ENCODE measurements around the gene ADAMTS2.
"Not testable (repeated sequence)": the region's sequence is repeated elsewhere in the genome, so short reads cannot be mapped to it uniquely, and the experiment has no call there.

ADAMTS2 gene

GRCh38 chr5:179217356-179217755 is 127.9 kb downstream of the ADAMTS2 start:
- H3K36me3 Mint-ChIP-seq (ENCODE audit: low read depth) = no peaks in the 10 kb centered on the region
- H3K4me1 Mint-ChIP-seq = peaks cover 39% of the 10 kb centered on the region
- peaks cover 3% of the 10 kb centered on the region for H3K27me3 Mint-ChIP-seq (ENCODE audit: low read depth, poor library complexity)
- no peak for DNase-seq
- no peak overlapping the region for H3K27ac Mint-ChIP-seq
- H3K9me3 Mint-ChIP-seq = no peaks in the 10 kb centered on the region
- no peak overlapping the region for H3K4me3 Mint-ChIP-seq
- TF ChIP-seq CTCF (IDR thresholded peaks at IDR 0.05) = no peak

- not testable (repeated sequence) for H3K9me3 Mint-ChIP-seq; DNase-seq; H3K27ac Mint-ChIP-seq; H3K36me3 Mint-ChIP-seq (ENCODE audit: low read depth); H3K27me3 Mint-ChIP-seq (ENCODE audit: low read depth, poor library complexity); H3K4me3 Mint-ChIP-seq
- peaks cover 35% of the 10 kb centered on the region for H3K4me1 Mint-ChIP-seq
Observed at GRCh38 chr5:179216381-179216780, 128.9 kb downstream of the ADAMTS2 start.

- no peak for DNase-seq
- peaks cover 7% of the 10 kb centered on the region for H3K27me3 Mint-ChIP-seq (ENCODE audit: low read depth, poor library complexity)
- no peak overlapping the region for H3K27ac Mint-ChIP-seq
- peaks cover 35% of the 10 kb centered on the region for H3K4me1 Mint-ChIP-seq
- H3K36me3 Mint-ChIP-seq (ENCODE audit: low read depth) = no peaks in the 10 kb centered on the region
- TF ChIP-seq CTCF (IDR thresholded peaks at IDR 0.05) = no peak
- no peaks in the 10 kb centered on the region for H3K9me3 Mint-ChIP-seq
- H3K4me3 Mint-ChIP-seq = no peak overlapping the region
Observed at GRCh38 chr5:179215576-179215975, 129.7 kb downstream of the ADAMTS2 start.

GRCh38 chr5:179214678-179215077 is 130.6 kb downstream of the ADAMTS2 start:
- H3K4me3 Mint-ChIP-seq = no peak overlapping the region
- H3K9me3 Mint-ChIP-seq = no peaks in the 10 kb centered on the region
- no peak overlapping the region for H3K27ac Mint-ChIP-seq
- peaks cover 7% of the 10 kb centered on the region for H3K27me3 Mint-ChIP-seq (ENCODE audit: low read depth, poor library complexity)
- no peak for TF ChIP-seq CTCF (IDR thresholded peaks at IDR 0.05)
- no peak for DNase-seq
- H3K4me1 Mint-ChIP-seq = peaks cover 37% of the 10 kb centered on the region
- no peaks in the 10 kb centered on the region for H3K36me3 Mint-ChIP-seq (ENCODE audit: low read depth)

- H3K9me3 Mint-ChIP-seq = no peaks in the 10 kb centered on the region
- H3K4me1 Mint-ChIP-seq = peaks cover 22% of the 10 kb centered on the region
- TF ChIP-seq CTCF (IDR thresholded peaks at IDR 0.05) = no peak
- no peak overlapping the region for H3K27ac Mint-ChIP-seq
- H3K36me3 Mint-ChIP-seq (ENCODE audit: low read depth) = no peaks in the 10 kb centered on the region
- H3K27me3 Mint-ChIP-seq (ENCODE audit: low read depth, poor library complexity) = peaks cover 7% of the 10 kb centered on the region
- DNase-seq = no peak
- no peak overlapping the region for H3K4me3 Mint-ChIP-seq
Observed at GRCh38 chr5:179212870-179213269, 132.4 kb downstream of the ADAMTS2 start.

GRCh38 chr5:179211631-179212030 is 133.6 kb downstream of the ADAMTS2 start:
- Mint-ChIP-seq H3K27ac (no peak overlapping the region), H3K36me3 (ENCODE audit: low read depth) (no peaks in the 10 kb centered on the region), H3K4me1 (peaks cover 12% of the 10 kb centered on the region), H3K4me3 (no peak overlapping the region), H3K27me3 (ENCODE audit: low read depth, poor library complexity) (peaks cover 7% of the 10 kb centered on the region), H3K9me3 (no peaks in the 10 kb centered on the region)
- TF ChIP-seq CTCF (IDR thresholded peaks at IDR 0.05) = no peak
- no peak for DNase-seq
